GM23248 (cell line): ENCODE data around the gene HPD. TPM values are rescaled to one million over a fixed set of nuclear protein-coding genes. Genes with fewer than 3 reads are reported as not detected.
A peak's percentile ranks its signal among the peaks of the same experiment; 100 is the strongest.
"Not testable (repeated sequence)": the region's sequence is repeated elsewhere in the genome, so short reads cannot be mapped to it uniquely, and the experiment has no call there.

Source experiments
- DNase-seq: peaks from one replicate; pipeline ENCODE4 v3.0.0-alpha.2; 2015
- H2AFZ ChIP-seq: fragments of 200-600 bp; sonication (generic); 2 replicates; pipeline ENCODE4 v1.6.1; 2016; ENCODE audit warnings: antibody characterized with exemption
- H3F3A ChIP-seq: fragments of 200-600 bp; sonication (generic); 2 replicates; pipeline ENCODE4 v1.6.1; 2016; ENCODE audit warnings: mild to moderate bottlenecking, antibody characterized with exemption, mixed run types; ENCODE audit not compliant: insufficient read depth
- H3K27ac ChIP-seq: fragments of 200-600 bp; sonication (generic); 2 replicates; pipeline ENCODE4 v1.5.1; 2016; ENCODE audit warnings: mild to moderate bottlenecking
- H3K27me3 ChIP-seq: fragments of 200-600 bp; sonication (generic); replicated peaks from 2 replicates; pipeline ENCODE4 v1.6.1; 2016; ENCODE audit warnings: mild to moderate bottlenecking; ENCODE audit not compliant: insufficient read depth
- H3K36me3 ChIP-seq: fragments of 200-600 bp; sonication (generic); 2 replicates; pipeline ENCODE4 v1.6.1; 2016; ENCODE audit warnings: low read depth, mild to moderate bottlenecking
- H3K4me1 ChIP-seq: fragments of 200-600 bp; sonication (generic); 2 replicates; pipeline ENCODE4 v1.6.1; 2016; ENCODE audit warnings: mild to moderate bottlenecking; ENCODE audit not compliant: insufficient read depth
- H3K4me2 ChIP-seq: fragments of 200-600 bp; sonication (generic); one replicate; pipeline ENCODE4 v1.6.1; 2016; ENCODE audit warnings: mild to moderate bottlenecking; ENCODE audit not compliant: unreplicated experiment
- H3K4me3 ChIP-seq: fragments of 200-600 bp; sonication (generic); 2 replicates; pipeline ENCODE4 v1.5.1; 2016; ENCODE audit warnings: mild to moderate bottlenecking
- H3K79me2 ChIP-seq: fragments of 200-600 bp; sonication (generic); 2 replicates; pipeline ENCODE4 v1.6.1; 2016; ENCODE audit warnings: mild to moderate bottlenecking; ENCODE audit not compliant: insufficient read depth
- H3K9ac ChIP-seq: fragments of 200-600 bp; sonication (generic); 2 replicates; pipeline ENCODE4 v1.6.1; 2016; ENCODE audit warnings: mild to moderate bottlenecking
- H3K9me2 ChIP-seq: fragments of 200-600 bp; sonication (generic); 2 replicates; pipeline ENCODE4 v1.6.1; 2016; ENCODE audit warnings: mixed run types, mild to moderate bottlenecking, moderate library complexity; ENCODE audit not compliant: insufficient read depth
- H3K9me3 ChIP-seq: fragments of 200-600 bp; sonication (generic); one replicate; pipeline ENCODE4 v1.6.1; 2017; ENCODE audit warnings: low read depth
- H4K20me1 ChIP-seq: fragments of 200-600 bp; sonication (generic); 2 replicates; pipeline ENCODE4 v1.6.0; 2016; ENCODE audit not compliant: insufficient read depth
- EZH2 ChIP-seq: fragments of 200-600 bp; sonication (generic); IDR thresholded peaks from 2 replicates; pipeline ENCODE4 v1.6.1; 2018; ENCODE audit warnings: antibody characterized with exemption, mild to moderate bottlenecking; ENCODE audit not compliant: insufficient read depth, poor library complexity, severe bottlenecking
- EZH2phosphoT487 ChIP-seq: fragments of 200-600 bp; sonication (generic); IDR thresholded peaks from 2 replicates; pipeline ENCODE4 v1.6.1; 2018; ENCODE audit warnings: antibody characterized with exemption, moderate library complexity, mild to moderate bottlenecking, low read depth; ENCODE audit not compliant: insufficient read depth
- WGBS, 2 experiments: methylation state at CpG; one replicate each; pipeline ENCODE4 v1.1.6; 2015 to 2017; ENCODE audit warnings: low lambda C conversion rate in 2 of 2, low coverage in 1 of 2; ENCODE audit errors: missing lambda C conversion rate in 2 of 2; 5-methylcytosine and 5-hydroxymethylcytosine counted together
- in situ Hi-C: fragments of 300-500 bp; cut with MboI; formaldehyde crosslinking; loops from 2 replicates; pipeline ENCODE4 v1.15.0; 2020
- polyA plus RNA-seq: library from polyadenylated mRNA; unstranded; fragments of >200 nt; fragmentation: Nextera tagmentation; extraction: Ambion mirVana; gene quantifications from 2 replicates; pipeline ENCODE4 v1.2.1, GENCODE V29; 2016
- total RNA-seq: library from RNA; depleted of rRNA; stranded (reverse); fragments of >200 nt; shearing (Covaris generic); gene quantifications from 2 replicates; pipeline ENCODE4 v1.2.3, GENCODE V29; 2014

Gene HPD
- total and polyA plus RNA-seq, 2 experiments from 2014 or later: not detected

- H3F3A ChIP-seq: peaks cover 19% of the 10 kb centered on the region
- TF ChIP-seq EZH2phosphoT487 (no peak), EZH2 (no peak)
- H3K4me3 ChIP-seq: 0 out of 2 replicates have a peak overlapping the region, but pooled peaks have one; percentile 24
- H3K9ac ChIP-seq: peak overlapping the region; percentile 46
- WGBS, 2 experiments: 8 to 9% methylated on average over 5 of the region's 5 CpGs
- no peaks in the 10 kb centered on the region for H4K20me1 ChIP-seq
- no peaks in the 10 kb centered on the region for H3K9me2 ChIP-seq
- H2AFZ ChIP-seq: peak overlapping the region; percentile 70
- H3K36me3 ChIP-seq: no peaks in the 10 kb centered on the region
- peak overlapping the region; percentile 82 for H3K27ac ChIP-seq
- H3K27me3 ChIP-seq: no peaks in the 10 kb centered on the region
- no peaks in the 10 kb centered on the region for H3K9me3 ChIP-seq
- in situ Hi-C loops: no loop called here
- no peaks in the 10 kb centered on the region for H3K79me2 ChIP-seq
- peak overlapping the region; percentile 61 for H3K4me2 ChIP-seq
- peak; percentile 96 for DNase-seq
- peaks cover 9% of the 10 kb centered on the region; the same call in 1 of the 2 replicates for H3K4me1 ChIP-seq
These were observed 14.0 kb upstream of the HPD start for GRCh38 chr12:121872546-121873215.

DNA sequence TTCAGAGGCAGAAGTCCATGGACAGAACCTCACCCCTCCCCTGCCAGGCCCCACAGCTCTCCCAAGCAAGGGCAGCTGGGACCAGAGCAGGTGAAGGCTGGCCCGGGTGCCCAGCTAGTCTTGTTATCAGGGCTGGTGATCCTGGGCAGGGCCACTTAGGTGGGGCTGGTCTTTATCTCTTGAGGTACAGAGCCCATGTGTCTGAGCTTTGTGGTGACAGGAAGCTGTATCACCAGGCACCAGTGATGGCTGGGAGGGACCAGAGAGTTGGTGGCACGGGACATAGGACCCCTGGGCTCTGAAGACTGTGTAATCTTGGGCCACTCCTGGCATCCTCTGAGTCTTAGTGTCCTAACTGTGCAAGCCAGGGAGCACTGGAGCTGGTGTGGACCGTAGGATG, 12.8 kb upstream of the HPD start:
- H3K9ac ChIP-seq: no peak overlapping the region
- H3K79me2 ChIP-seq: no peaks in the 10 kb centered on the region
- no peak overlapping the region for H3K4me2 ChIP-seq
- H3K9me2 ChIP-seq: no peaks in the 10 kb centered on the region
- H3K4me3 ChIP-seq: no peak overlapping the region
- peaks cover 9% of the 10 kb centered on the region; the same call in 1 of the 2 replicates for H3K4me1 ChIP-seq
- no peaks in the 10 kb centered on the region for H4K20me1 ChIP-seq
- H2AFZ ChIP-seq: no peak overlapping the region
- TF ChIP-seq EZH2 (no peak), EZH2phosphoT487 (no peak)
- 84 to 97% methylated on average over 3 of the region's 3 CpGs for WGBS, 2 experiments
- H3F3A ChIP-seq: peaks cover 19% of the 10 kb centered on the region
- no peak overlapping the region for H3K27ac ChIP-seq
- H3K9me3 ChIP-seq: no peaks in the 10 kb centered on the region
- H3K27me3 ChIP-seq: no peaks in the 10 kb centered on the region
- no peaks in the 10 kb centered on the region for H3K36me3 ChIP-seq
- in situ Hi-C loops: no loop called here
- DNase-seq: no peak

GRCh38 chr12:121869229-121869628, 10.6 kb upstream of the HPD start:
- H3K36me3 ChIP-seq, H3K4me3 ChIP-seq, H3K27me3 ChIP-seq, H3K27ac ChIP-seq, H4K20me1 ChIP-seq, DNase-seq, H3K4me2 ChIP-seq, H3K9ac ChIP-seq, H3K9me3 ChIP-seq, H2AFZ ChIP-seq, H3K9me2 ChIP-seq, H3K79me2 ChIP-seq, in situ Hi-C loops, H3K4me1 ChIP-seq: not testable (repeated sequence)
- peaks cover 19% of the 10 kb centered on the region for H3F3A ChIP-seq
- WGBS, 2 experiments: 83 to 86% methylated on average over 8 of the region's 8 CpGs

GRCh38 chr12:121866331-121866730, 7.7 kb upstream of the HPD start:
- in situ Hi-C loops: no loop called here
- H3K4me3 ChIP-seq: no peak overlapping the region
- no peak for DNase-seq

More at GRCh38 chr12:121866331-121866730, 7.7 kb upstream of the HPD start:
- Histone ChIP-seq H3K9ac (no peak overlapping the region), H3K9me3 (no peaks in the 10 kb centered on the region), H2AFZ (no peak overlapping the region), H3K27me3 (no peaks in the 10 kb centered on the region), H4K20me1 (no peaks in the 10 kb centered on the region), H3K9me2 (no peaks in the 10 kb centered on the region), H3F3A (peaks cover 8% of the 10 kb centered on the region; the same call in 1 of the 2 replicates), H3K36me3 (no peaks in the 10 kb centered on the region), H3K4me1 (peaks cover 9% of the 10 kb centered on the region; the same call in 1 of the 2 replicates), H3K79me2 (no peaks in the 10 kb centered on the region), H3K27ac (no peak overlapping the region), H3K4me2 (no peak overlapping the region)
- TF ChIP-seq EZH2phosphoT487 (no peak), EZH2 (no peak)
- 19 to 28% methylated on average over 4 of the region's 4 CpGs for WGBS, 2 experiments
